Type B pancreatic cell (in vitro differentiated cells): Measurements from ENCODE around the gene FAM120B. TPM values are rescaled to one million over a fixed set of nuclear protein-coding genes. Genes with fewer than 3 reads are reported as not detected.

Source experiments
- DNase-seq: peaks from one replicate; pipeline ENCODE4 v3.0.0; 2021; ENCODE audit warnings: mixed read lengths; ENCODE audit not compliant: unreplicated experiment; ENCODE audit errors: extremely low spot score
- H3K27ac Mint-ChIP-seq: 2 replicates; pipeline ENCODE4 v1.8.0; 2021; ENCODE audit warnings: mild to moderate bottlenecking, mixed read lengths
- H3K27me3 Mint-ChIP-seq: 2 replicates; pipeline ENCODE4 v1.8.0; 2021; ENCODE audit warnings: mixed read lengths
- H3K36me3 Mint-ChIP-seq: 2 replicates; pipeline ENCODE4 v1.8.0; 2021; ENCODE audit warnings: mixed read lengths
- H3K4me1 Mint-ChIP-seq: one replicate; pipeline ENCODE4 v1.8.0; 2021; ENCODE audit warnings: mixed read lengths; ENCODE audit not compliant: unreplicated experiment
- H3K4me3 Mint-ChIP-seq: 2 replicates; pipeline ENCODE4 v1.8.0; 2021; ENCODE audit warnings: mild to moderate bottlenecking, mixed read lengths
- H3K9me3 Mint-ChIP-seq: 2 replicates; pipeline ENCODE4 v1.8.0; 2021; ENCODE audit warnings: mixed read lengths
- total RNA-seq: library from RNA; stranded (reverse); gene quantifications from 2 replicates; pipeline ENCODE4 v1.2.1, GENCODE V29; 2021; ENCODE audit warnings: low replicate concordance
- TF ChIP-seq, protein P1 (sequence below): fragments of 200-600 bp; sonication (generic); conservative IDR thresholded peaks from 2 replicates; pipeline ENCODE4 v1.5.0; 2021; ENCODE audit warnings: antibody characterized with exemption, mild to moderate bottlenecking

FAM120B gene
- total RNA-seq, 1 donor from 2014 or later = 40.5 TPM

DNA sequence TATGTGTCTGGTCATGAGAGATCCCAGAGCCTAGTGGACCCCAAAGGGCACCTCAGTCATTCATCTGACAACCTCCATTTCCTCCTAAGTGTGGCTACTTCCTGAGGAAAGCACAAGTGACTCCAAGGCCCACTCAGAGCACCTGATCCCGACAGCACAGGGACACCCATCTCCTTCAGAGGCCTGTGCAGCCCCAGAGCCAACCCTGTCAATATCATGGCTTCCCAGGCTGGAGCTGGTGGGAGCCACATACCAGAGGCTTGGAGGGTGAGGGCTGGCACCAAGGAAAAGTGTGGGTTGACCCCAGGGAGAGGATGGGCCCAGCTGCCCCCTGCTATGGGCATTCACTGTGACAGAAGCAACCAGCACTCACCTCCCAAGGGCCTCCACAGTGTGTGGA, 129.2 kb downstream of the FAM120B start:
- no peaks in the 10 kb centered on the region for H3K9me3 Mint-ChIP-seq
- H3K4me3 Mint-ChIP-seq = no peak overlapping the region
- H3K4me1 Mint-ChIP-seq = peaks cover 21% of the 10 kb centered on the region
- no peak overlapping the region for H3K27ac Mint-ChIP-seq
- H3K36me3 Mint-ChIP-seq = peaks cover 5% of the 10 kb centered on the region
- DNase-seq = no peak
- H3K27me3 Mint-ChIP-seq = no peaks in the 10 kb centered on the region
- TF ChIP-seq, protein P1, sequence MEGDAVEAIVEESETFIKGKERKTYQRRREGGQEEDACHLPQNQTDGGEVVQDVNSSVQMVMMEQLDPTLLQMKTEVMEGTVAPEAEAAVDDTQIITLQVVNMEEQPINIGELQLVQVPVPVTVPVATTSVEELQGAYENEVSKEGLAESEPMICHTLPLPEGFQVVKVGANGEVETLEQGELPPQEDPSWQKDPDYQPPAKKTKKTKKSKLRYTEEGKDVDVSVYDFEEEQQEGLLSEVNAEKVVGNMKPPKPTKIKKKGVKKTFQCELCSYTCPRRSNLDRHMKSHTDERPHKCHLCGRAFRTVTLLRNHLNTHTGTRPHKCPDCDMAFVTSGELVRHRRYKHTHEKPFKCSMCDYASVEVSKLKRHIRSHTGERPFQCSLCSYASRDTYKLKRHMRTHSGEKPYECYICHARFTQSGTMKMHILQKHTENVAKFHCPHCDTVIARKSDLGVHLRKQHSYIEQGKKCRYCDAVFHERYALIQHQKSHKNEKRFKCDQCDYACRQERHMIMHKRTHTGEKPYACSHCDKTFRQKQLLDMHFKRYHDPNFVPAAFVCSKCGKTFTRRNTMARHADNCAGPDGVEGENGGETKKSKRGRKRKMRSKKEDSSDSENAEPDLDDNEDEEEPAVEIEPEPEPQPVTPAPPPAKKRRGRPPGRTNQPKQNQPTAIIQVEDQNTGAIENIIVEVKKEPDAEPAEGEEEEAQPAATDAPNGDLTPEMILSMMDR = no peak

DNA sequence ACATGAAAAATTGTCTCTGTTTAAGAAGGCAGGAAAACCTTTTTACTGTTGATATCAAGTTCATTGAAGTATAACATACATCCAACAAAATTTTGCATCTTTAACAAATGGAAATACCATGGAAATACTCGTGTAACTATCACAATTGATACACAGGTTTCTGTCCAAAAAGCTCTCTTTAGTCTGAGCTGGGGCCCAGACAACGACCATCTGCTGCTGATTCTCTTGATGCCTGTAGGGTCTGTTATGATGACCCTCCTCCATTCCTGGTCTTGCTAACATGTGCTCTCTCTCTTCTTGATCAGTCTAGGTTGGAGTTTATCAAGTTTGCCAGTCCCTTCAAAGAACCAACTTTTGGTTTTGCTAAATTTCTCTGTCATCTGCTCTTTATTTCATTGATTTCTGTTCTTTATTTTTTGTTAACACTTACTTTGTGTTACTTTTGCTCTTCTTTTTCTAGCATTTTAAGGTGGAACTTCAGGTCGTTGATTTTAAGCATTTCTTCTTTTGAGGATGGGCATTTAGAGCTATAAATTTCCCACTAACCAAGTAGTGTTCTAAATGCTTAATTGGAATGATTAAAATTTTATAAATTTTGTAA, 129.8 kb downstream of the FAM120B start:
- peaks cover 5% of the 10 kb centered on the region for H3K36me3 Mint-ChIP-seq
- no peak for DNase-seq

DNA sequence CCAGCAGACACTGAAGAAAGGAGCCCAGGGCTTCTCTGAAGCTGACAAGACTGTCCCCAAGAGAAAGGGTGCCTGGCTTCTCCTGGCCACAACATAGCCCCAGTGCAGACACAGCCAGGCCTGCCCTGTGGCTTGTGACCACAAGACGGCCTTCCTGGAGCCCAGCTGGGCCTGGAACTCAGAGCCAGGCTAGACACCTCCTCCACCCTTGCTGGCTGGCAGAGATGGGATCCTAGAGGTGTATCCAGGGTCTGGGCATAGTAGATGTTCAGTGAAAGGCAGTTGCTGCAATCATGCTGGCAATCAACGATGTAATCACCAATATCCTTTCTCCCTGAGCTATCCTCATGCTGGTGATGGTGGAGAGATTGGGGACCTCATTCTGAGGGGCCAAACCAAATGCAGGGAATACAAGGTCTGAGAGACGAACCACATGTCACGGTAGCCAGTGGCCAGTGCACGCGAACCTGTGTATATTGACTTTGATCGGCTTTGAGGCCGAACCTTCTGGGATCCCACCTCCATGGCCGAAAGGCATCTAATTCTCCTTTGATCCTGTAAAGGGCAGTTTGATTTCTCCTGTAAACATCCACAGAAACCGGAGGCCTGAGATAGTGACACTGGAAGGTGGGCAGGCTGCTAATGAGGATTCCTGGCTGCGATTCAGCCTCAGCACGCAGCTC, 131.3 kb downstream of the FAM120B start:
- Mint-ChIP-seq H3K4me3 (peak overlapping the region; percentile 67), H3K27ac (peak overlapping the region; percentile 88), H3K9me3 (no peaks in the 10 kb centered on the region), H3K27me3 (no peaks in the 10 kb centered on the region), H3K36me3 (peaks cover 5% of the 10 kb centered on the region), H3K4me1 (peaks cover 26% of the 10 kb centered on the region)
- TF ChIP-seq, protein P1 = no peak
- peak; percentile 60 for DNase-seq

More for the DNA sequence above, 129.8 kb downstream of the FAM120B start:
- Mint-ChIP-seq H3K27ac (no peak overlapping the region), H3K27me3 (no peaks in the 10 kb centered on the region), H3K9me3 (no peaks in the 10 kb centered on the region), H3K4me3 (no peak overlapping the region), H3K4me1 (peaks cover 23% of the 10 kb centered on the region)
- TF ChIP-seq, protein P1 = no peak

DNA sequence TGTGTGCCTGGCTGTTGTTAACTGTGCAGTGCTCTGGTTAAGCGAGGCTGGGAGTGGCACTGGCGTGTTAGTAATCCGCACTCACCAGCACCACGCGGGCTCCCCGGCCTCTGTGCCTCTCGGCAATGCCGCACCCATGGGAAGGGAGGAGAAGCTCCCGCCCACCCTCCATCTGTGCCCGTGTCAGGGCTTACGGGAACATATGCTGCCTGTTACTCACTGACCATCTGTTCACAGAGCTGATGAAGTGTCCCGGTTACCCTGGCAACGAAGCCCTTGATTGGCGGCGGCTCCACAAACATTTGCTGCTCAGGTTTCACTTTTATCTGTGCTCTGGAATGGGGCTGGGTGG, 131.8 kb downstream of the FAM120B start:
- TF ChIP-seq, protein P1 = no peak
- Mint-ChIP-seq H3K27me3 (no peaks in the 10 kb centered on the region), H3K4me1 (peaks cover 26% of the 10 kb centered on the region), H3K9me3 (no peaks in the 10 kb centered on the region), H3K27ac (peak overlapping the region; percentile 88), H3K4me3 (peak overlapping the region; percentile 67), H3K36me3 (peaks cover 5% of the 10 kb centered on the region)
- peak; percentile 86 for DNase-seq

DNA sequence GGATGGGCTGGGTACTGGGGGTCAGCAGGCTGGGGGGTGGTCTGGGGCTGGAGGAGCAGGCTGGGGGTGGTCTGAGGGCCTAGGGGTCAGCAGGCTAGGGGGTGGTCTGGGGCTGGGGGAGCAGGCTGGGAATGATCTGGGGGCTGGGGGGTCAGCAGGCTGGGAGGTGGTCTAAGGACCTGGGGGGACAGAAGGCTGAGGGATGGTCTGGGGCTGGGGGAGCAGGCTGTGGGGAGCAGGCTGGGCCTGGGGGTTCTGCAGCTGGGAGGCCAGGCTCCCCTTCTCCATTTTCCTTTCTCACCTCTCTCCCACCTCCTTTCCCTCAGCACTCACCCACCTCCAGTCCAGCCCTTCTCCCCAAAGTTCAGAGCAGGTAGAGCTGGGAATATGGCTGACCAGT, 132.3 kb downstream of the FAM120B start:
- TF ChIP-seq, protein P1 = no peak
- H3K27me3 Mint-ChIP-seq = no peaks in the 10 kb centered on the region
- H3K27ac Mint-ChIP-seq = no peak overlapping the region
- peak; percentile 42 for DNase-seq
- peaks cover 25% of the 10 kb centered on the region for H3K4me1 Mint-ChIP-seq
- H3K4me3 Mint-ChIP-seq = no peak overlapping the region
- H3K36me3 Mint-ChIP-seq = peaks cover 5% of the 10 kb centered on the region
- H3K9me3 Mint-ChIP-seq = no peaks in the 10 kb centered on the region
